A204.1 (cell line): ENCODE data around the gene BRD8.

Experiments used
- FAIRE-seq: peaks from 2 replicates; lab custom pipeline; 2012; peaks lifted over from hg19 to GRCh38; lab: Jason Lieb, UNC

The BRD8 gene

GRCh38 chr5:138102454-138103318 lies 75.7 kb downstream of the BRD8 start:
- no peak for FAIRE-seq

DNA sequence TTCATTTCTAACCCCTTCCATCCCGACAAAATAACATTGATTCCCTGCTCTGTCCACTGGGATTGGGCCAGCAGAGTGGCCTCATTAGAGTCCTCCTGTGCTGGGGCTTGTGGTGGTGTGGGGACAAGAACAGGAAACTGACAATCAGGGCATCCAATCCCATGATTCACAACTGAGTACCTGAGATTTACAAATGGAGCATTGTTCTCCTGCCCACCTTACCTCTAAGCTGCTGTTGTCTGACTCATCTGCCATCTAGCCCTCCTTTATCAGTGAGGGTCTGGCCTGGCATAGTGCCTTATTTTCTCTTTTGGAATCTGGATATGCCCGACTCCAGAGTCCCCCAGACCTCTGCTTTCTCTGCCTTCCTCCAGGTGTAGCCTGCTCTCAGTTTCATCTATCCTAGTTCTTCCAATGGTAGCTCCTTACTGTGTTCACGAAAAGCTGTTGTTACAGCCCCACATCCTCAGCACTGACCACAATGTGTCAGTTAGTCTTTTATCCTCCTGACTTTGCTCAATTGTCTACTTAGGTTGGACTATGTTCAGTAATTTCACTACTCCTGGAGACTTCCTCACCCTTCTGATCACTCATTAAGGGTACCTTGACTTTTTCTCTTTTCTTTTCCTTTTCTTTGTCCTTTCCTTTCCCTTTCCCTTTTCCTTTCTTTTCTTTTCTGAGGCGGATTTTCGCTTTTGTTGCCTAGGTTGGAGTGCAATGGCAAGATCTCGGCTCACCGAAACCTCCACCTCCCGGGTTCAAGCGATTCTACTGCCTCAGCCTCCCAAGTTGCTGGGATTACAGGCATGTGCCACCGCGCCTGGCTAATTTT lies 81.2 kb downstream of the BRD8 start:
- FAIRE-seq: no peak

DNA sequence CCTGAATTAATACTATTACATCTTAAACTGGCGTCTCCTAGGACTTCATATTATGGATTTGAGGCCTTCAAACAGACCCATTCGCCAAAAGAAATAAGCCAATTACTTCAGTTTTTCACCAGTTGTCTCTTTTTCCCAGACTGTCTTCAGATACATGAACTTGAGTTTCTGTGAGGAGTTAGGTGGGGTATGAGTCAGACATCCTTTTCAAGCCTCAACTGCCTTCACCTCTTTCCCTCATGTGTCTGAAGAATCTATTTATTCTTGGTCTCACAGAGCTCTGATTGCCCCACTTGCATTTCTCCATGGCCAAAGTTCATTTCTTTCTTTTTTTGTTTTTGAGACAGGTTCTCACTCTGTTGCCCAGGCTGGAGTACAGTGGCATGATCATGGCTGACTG lies 82.1 kb downstream of the BRD8 start:
- no peak for FAIRE-seq

GRCh38 chr5:138095100-138095907 lies 83.1 kb downstream of the BRD8 start:
- FAIRE-seq: no peak

DNA sequence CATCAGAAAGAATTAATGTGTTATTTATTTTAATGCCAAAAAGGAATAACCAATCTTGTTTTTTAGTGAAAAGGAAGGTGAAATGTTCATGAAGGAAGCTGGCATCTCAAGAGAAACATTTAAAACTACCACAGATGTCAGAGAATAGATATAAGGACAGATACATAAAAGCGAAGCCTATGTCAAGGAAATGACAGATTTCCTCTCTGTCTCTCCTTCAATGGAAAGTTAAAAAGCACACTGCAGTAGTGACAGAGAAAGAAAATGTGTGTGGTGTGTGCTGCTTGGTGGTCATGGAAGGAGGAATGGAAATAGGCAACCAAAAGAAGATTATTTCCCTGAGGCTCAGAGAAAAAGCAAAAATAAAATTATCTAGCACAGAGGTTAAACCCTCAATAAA lies 85.4 kb downstream of the BRD8 start:
- no peak for FAIRE-seq

GRCh38 chr5:138092301-138092700 lies 86.1 kb downstream of the BRD8 start:
- no peak for FAIRE-seq

GRCh38 chr5:138091685-138092084 lies 86.7 kb downstream of the BRD8 start:
- no peak for FAIRE-seq
